TTC549 (cell line): ENCODE measurements around the gene TRPC4AP.

Experiments used
- FAIRE-seq: peaks from 2 replicates; lab custom pipeline; 2012; peaks lifted over from hg19 to GRCh38; lab: Jason Lieb, UNC

TRPC4AP gene

GRCh38 chr20:35000922-35001595, 91.5 kb downstream of the TRPC4AP start:
- FAIRE-seq = no peak

GRCh38 chr20:35000311-35000921, 92.2 kb downstream of the TRPC4AP start:
- no peak for FAIRE-seq

- FAIRE-seq = no peak
Measured at GRCh38 chr20:34999782-35000181, 92.8 kb downstream of the TRPC4AP start.

GRCh38 chr20:34999021-34999451, 93.6 kb downstream of the TRPC4AP start:
- FAIRE-seq = no peak

GRCh38 chr20:34998331-34998950, 94.2 kb downstream of the TRPC4AP start:
- FAIRE-seq = no peak

GRCh38 chr20:34997774-34998173, 94.8 kb downstream of the TRPC4AP start:
- no peak for FAIRE-seq

GRCh38 chr20:34997131-34997561, 95.5 kb downstream of the TRPC4AP start:
- no peak for FAIRE-seq

- FAIRE-seq = no peak
Measured at GRCh38 chr20:34996243-34997028, 96.2 kb downstream of the TRPC4AP start.

- no peak for FAIRE-seq
Measured at GRCh38 chr20:34995696-34996095, 96.9 kb downstream of the TRPC4AP start.

GRCh38 chr20:34995192-34995591, 97.4 kb downstream of the TRPC4AP start:
- FAIRE-seq = no peak

GRCh38 chr20:34994509-34995131, 98.0 kb downstream of the TRPC4AP start:
- FAIRE-seq = no peak

GRCh38 chr20:34993941-34994508, 98.6 kb downstream of the TRPC4AP start:
- no peak for FAIRE-seq

- FAIRE-seq = no peak
Measured at GRCh38 chr20:34992751-34993417, 99.7 kb downstream of the TRPC4AP start.

GRCh38 chr20:34990661-34991214, 101.9 kb downstream of the TRPC4AP start:
- no peak for FAIRE-seq

- no peak for FAIRE-seq
Measured at GRCh38 chr20:34990231-34990630, 102.4 kb downstream of the TRPC4AP start.

- FAIRE-seq = no peak
Measured at GRCh38 chr20:34989670-34990069, 102.9 kb downstream of the TRPC4AP start.

- FAIRE-seq = no peak
Measured at GRCh38 chr20:34989118-34989517, 103.5 kb downstream of the TRPC4AP start.

GRCh38 chr20:34988191-34988540, 104.4 kb downstream of the TRPC4AP start:
- no peak for FAIRE-seq

- no peak for FAIRE-seq
Measured at GRCh38 chr20:34987288-34988190, 105.1 kb downstream of the TRPC4AP start.
